Measurements from ENCODE around the gene HDAC9.

HDAC9 gene

GRCh38 chr7:18623389-18623788 lies 127.8 kb downstream of the HDAC9 start:
- Histone ChIP-seq H3K4me3 (ENCODE audit: insufficient read depth, low read length, poor library complexity, severe bottlenecking) (no peak overlapping the region), H3K79me2 (ENCODE audit: insufficient read depth, low read length) (no peaks in the 10 kb centered on the region), H3F3A (ENCODE audit: insufficient read depth) (no peaks in the 10 kb centered on the region), H3K9me2 (replicated peaks; ENCODE audit: insufficient read depth, low read length) (no peaks in the 10 kb centered on the region), H3K9ac (ENCODE audit: low read length) (no peak overlapping the region), H3K9me3 (ENCODE audit: insufficient read depth, low read length) (no peaks in the 10 kb centered on the region), H3K4me2 (ENCODE audit: low read depth, low read length, poor library complexity, severe bottlenecking) (no peak overlapping the region), H3K27me3 (ENCODE audit: low read length) (no peaks in the 10 kb centered on the region), H2AFZ (ENCODE audit: low read depth, low read length, severe bottlenecking) (no peak overlapping the region), H3K27ac (ENCODE audit: low read depth, low read length) (no peak overlapping the region), H3K36me3 (ENCODE audit: low read length) (no peaks in the 10 kb centered on the region), H4K20me1 (ENCODE audit: low read depth, low read length) (no peaks in the 10 kb centered on the region)
- TF ChIP-seq EZH2phosphoT487 (conservative IDR thresholded peaks at IDR 0.05; ENCODE audit: low read length) (no peak), CTCF (IDR thresholded peaks at IDR 0.05; ENCODE audit: insufficient read depth, low read length, poor library complexity, severe bottlenecking) (no peak)

- Histone ChIP-seq H3K36me3 (ENCODE audit: low read length) (no peaks in the 10 kb centered on the region), H3K79me2 (ENCODE audit: insufficient read depth, low read length) (no peaks in the 10 kb centered on the region), H3K4me3 (ENCODE audit: insufficient read depth, low read length, poor library complexity, severe bottlenecking) (no peak overlapping the region), H3K27me3 (ENCODE audit: low read length) (no peaks in the 10 kb centered on the region), H3K9me2 (replicated peaks; ENCODE audit: insufficient read depth, low read length) (no peaks in the 10 kb centered on the region), H3K9me3 (ENCODE audit: insufficient read depth, low read length) (no peaks in the 10 kb centered on the region), H3K9ac (ENCODE audit: low read length) (no peak overlapping the region), H4K20me1 (ENCODE audit: low read depth, low read length) (no peaks in the 10 kb centered on the region), H2AFZ (ENCODE audit: low read depth, low read length, severe bottlenecking) (no peak overlapping the region), H3F3A (ENCODE audit: insufficient read depth) (no peaks in the 10 kb centered on the region), H3K27ac (ENCODE audit: low read depth, low read length) (no peak overlapping the region), H3K4me2 (ENCODE audit: low read depth, low read length, poor library complexity, severe bottlenecking) (no peak overlapping the region)
- no peak for TF ChIP-seq EZH2phosphoT487 (conservative IDR thresholded peaks at IDR 0.05; ENCODE audit: low read length)
- no peak for TF ChIP-seq CTCF (IDR thresholded peaks at IDR 0.05; ENCODE audit: insufficient read depth, low read length, poor library complexity, severe bottlenecking)
Measured at GRCh38 chr7:18624459-18624858, 128.9 kb downstream of the HDAC9 start.

GRCh38 chr7:18626086-18626485 lies 130.5 kb downstream of the HDAC9 start:
- no peaks in the 10 kb centered on the region for H3K27me3 ChIP-seq (ENCODE audit: low read length)
- no peak overlapping the region for H3K9ac ChIP-seq (ENCODE audit: low read length)
- no peaks in the 10 kb centered on the region for H3K79me2 ChIP-seq (ENCODE audit: insufficient read depth, low read length)
- H3K4me2 ChIP-seq (ENCODE audit: low read depth, low read length, poor library complexity, severe bottlenecking) = no peak overlapping the region
- no peaks in the 10 kb centered on the region for H3K9me3 ChIP-seq (ENCODE audit: insufficient read depth, low read length)
- no peaks in the 10 kb centered on the region for H3K36me3 ChIP-seq (ENCODE audit: low read length)
- no peak overlapping the region for H3K4me3 ChIP-seq (ENCODE audit: insufficient read depth, low read length, poor library complexity, severe bottlenecking)
- no peak overlapping the region for H2AFZ ChIP-seq (ENCODE audit: low read depth, low read length, severe bottlenecking)
- no peaks in the 10 kb centered on the region for H3F3A ChIP-seq (ENCODE audit: insufficient read depth)
- H3K27ac ChIP-seq (ENCODE audit: low read depth, low read length) = no peak overlapping the region
- H4K20me1 ChIP-seq (ENCODE audit: low read depth, low read length) = no peaks in the 10 kb centered on the region
- H3K9me2 ChIP-seq (replicated peaks; ENCODE audit: insufficient read depth, low read length) = no peaks in the 10 kb centered on the region
- TF ChIP-seq EZH2phosphoT487 (conservative IDR thresholded peaks at IDR 0.05; ENCODE audit: low read length) = no peak

GRCh38 chr7:18626717-18627116 lies 131.2 kb downstream of the HDAC9 start:
- Histone ChIP-seq H4K20me1 (ENCODE audit: low read depth, low read length) (no peaks in the 10 kb centered on the region), H3K9ac (ENCODE audit: low read length) (no peak overlapping the region), H3K79me2 (ENCODE audit: insufficient read depth, low read length) (no peaks in the 10 kb centered on the region), H3K9me2 (replicated peaks; ENCODE audit: insufficient read depth, low read length) (no peaks in the 10 kb centered on the region), H2AFZ (ENCODE audit: low read depth, low read length, severe bottlenecking) (no peak overlapping the region), H3K36me3 (ENCODE audit: low read length) (no peaks in the 10 kb centered on the region), H3F3A (ENCODE audit: insufficient read depth) (no peaks in the 10 kb centered on the region), H3K9me3 (ENCODE audit: insufficient read depth, low read length) (no peaks in the 10 kb centered on the region), H3K27ac (ENCODE audit: low read depth, low read length) (no peak overlapping the region), H3K4me3 (ENCODE audit: insufficient read depth, low read length, poor library complexity, severe bottlenecking) (no peak overlapping the region), H3K4me2 (ENCODE audit: low read depth, low read length, poor library complexity, severe bottlenecking) (no peak overlapping the region), H3K27me3 (ENCODE audit: low read length) (no peaks in the 10 kb centered on the region)
- TF ChIP-seq EZH2phosphoT487 (conservative IDR thresholded peaks at IDR 0.05; ENCODE audit: low read length) (no peak), CTCF (IDR thresholded peaks at IDR 0.05; ENCODE audit: insufficient read depth, low read length, poor library complexity, severe bottlenecking) (no peak)
